Jurkat, Clone E6-1 (cell line): ENCODE results near the gene CASTOR1. TPM values are rescaled to one million over a fixed set of nuclear protein-coding genes. Genes with fewer than 3 reads are reported as not detected.
"Not testable (repeated sequence)": the region's sequence is repeated elsewhere in the genome, so short reads cannot be mapped to it uniquely, and the experiment has no call there.

Experiments
- DNase-seq: peaks from one replicate; pipeline ENCODE4 v3.0.0-alpha.2; 2011; ENCODE audit warnings: low read depth, low spot score
- H3K4me3 ChIP-seq: 2 replicates; pipeline ENCODE4 v1.5.1; 2011; ENCODE audit warnings: mild to moderate bottlenecking, low read length, control low read depth, moderate library complexity
- polyA plus RNA-seq: library from polyadenylated mRNA; unstranded; fragments of >200 nt; gene quantifications from one replicate; pipeline ENCODE4 v1.2.1, GENCODE V29; 2012; ENCODE audit warnings: missing spikeins; ENCODE audit not compliant: insufficient read length, insufficient read depth

CASTOR1 gene
- polyA plus RNA-seq, result 12.7 TPM

DNA sequence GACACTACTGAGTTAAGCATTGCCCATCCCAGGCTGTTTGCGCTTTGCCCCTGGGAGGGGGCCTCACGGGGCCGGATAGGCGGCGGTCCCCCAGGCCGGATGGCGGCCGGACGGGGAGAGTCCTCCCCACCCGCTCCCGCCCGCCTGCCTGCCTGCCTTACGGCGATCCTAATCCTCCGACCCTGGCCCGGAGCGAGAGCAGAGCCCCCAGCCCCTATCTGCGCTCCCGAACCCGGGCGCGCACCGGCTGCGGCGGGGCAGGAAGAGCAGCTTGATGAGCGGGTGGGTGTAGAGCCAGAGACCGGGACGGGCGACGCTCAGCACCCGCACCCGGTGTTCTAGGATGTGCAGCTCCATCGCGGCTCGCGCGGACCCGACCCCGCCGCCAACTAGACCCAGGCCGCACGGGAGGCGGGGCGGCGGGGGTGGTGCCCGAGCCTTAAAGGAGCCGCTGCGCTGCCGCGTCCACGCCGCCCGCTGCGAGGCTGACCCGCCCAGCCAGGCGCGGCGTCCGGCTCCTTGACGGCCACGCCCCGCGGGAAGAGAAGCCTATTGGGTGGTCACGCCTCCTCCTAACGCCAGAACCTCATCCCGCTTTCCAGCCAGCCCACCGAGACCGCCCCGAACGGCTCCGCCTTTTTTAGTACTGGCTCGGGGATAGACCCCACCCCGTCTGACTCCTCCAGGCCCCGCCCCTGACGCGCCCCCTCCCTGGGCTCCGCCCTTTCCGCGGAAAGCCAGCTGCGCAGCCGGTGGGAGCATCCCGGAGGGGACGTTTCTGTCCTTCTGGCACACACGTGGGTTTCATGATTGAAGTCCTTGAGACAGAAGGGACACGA is at the start of gene CASTOR1:
CASTOR1 (minus strand) TSS at position 365 of the 839 bp plus-strand sequence; CDS start at position 357, 8 bp downstream.
- peak; percentile 95 for DNase-seq

DNA sequence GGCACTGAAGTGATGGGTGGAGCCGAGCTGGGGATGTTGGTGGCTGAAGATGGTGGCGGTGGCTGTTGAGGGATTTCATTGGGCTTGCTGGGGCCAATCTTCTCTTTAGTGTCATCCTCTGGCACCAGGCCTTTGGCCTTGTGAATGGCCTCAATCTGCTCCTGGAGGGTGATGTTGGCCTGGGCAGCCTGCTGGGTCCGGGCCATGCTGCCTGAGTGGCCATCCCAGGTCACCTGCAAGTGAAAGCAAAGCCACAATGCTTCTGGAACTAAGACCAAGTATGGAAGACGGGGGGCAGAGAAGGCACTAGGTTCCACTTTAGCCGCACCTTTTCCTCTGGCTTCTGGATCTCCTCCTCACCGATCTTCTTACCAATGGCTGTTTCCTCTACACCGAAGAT is 49.5 kb upstream of the CASTOR1 start:
- no peak for DNase-seq

More for the DNA sequence above, at the start of gene CASTOR1:
- H3K4me3 ChIP-seq, result peak within 1 kb of the TSS; percentile 74

DNA sequence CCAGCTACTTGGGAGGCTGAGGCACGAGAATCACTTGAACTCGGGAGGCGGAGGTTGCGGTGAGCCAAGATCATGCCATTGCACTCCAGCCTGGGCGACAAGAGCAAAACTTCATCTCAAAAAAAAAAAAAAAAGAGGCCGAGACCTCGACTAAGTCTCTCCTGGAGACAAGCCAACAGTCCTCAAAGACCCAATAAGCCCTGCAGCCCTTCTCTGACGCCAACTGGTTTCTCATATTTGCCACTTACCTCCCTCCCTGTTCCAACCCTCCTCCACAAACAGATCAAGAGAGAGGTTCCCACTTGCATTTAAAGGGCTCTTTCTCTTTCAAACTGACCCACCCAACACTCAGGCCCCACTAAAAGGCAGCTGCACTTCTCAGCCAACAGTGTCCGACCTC is 49.0 kb upstream of the CASTOR1 start:
- H3K4me3 ChIP-seq, DNase-seq: not testable (repeated sequence)

More for the DNA sequence above, 49.5 kb upstream of the CASTOR1 start:
- no peak overlapping the region for H3K4me3 ChIP-seq

DNA sequence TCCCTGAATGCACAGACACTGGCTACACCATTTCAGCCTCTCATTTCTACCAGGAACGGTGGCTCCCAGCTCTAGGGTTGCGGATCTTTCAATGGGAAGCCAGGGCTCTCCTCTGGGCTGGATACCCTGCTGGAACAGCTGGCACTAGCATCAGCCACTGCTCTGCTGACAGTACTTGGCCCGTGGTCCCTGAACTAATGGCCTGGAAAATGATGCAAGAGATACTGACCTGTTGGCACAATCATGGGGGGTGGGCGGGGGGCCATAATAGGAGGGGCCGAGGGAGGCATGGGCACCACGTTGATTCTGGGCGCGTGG is 48.1 kb upstream of the CASTOR1 start:
- DNase-seq, result no peak
- H3K4me3 ChIP-seq, result no peak overlapping the region

DNA sequence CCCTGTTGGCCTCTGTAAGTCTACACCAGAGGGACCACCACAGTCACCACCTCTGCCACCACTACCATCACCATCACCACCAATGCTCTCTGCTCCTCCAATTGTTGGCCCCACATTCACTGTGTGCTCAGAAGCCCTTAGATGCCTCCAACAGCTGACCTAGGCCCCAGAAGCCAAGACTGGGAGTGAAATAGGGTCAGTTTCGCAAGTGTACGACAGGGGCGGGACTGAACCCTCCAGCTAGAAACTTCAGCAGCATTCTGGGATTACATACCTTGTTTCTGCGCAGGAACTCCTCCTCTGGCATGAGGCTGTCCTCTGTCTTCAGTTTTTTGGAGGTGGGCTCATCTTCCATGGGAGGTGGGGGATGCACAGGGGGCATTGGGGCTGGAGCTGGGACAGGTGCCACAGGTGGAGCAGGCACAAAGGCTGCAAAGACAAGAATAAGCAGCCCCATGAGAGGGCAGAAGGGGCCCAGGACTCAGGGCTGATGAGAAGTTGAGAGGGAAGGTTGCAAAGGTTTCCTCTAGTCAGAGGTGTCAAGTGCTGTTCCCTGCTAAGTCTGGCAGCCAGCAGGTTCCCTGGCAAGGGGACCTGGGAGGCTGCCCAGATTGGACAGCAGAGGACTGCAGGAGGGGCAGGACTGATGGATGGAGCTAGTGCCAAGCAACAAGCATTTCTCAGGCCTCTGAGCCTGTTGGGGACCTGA is 47.6 kb upstream of the CASTOR1 start:
- no peak overlapping the region for H3K4me3 ChIP-seq
- DNase-seq, result no peak

DNA sequence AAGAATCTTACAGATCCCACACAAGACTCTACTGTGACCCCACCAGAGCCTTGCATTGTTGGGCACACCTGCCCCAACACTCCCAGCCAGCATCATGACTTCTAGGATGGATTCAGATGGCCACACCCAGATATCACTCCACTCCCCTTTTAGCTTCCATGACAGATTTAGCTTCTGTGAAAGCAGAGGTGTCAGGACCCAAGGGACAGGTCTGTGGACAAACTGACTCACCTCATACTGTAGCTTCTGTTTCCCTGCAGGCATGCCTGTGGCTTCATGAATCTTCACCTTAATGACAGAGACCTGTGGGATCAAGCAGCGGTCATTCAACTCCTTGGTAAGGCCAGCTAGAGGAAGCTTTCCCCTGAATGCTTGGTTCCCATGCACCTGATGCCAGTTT is 45.9 kb upstream of the CASTOR1 start:
- H3K4me3 ChIP-seq, result no peak overlapping the region
- DNase-seq, result no peak

DNA sequence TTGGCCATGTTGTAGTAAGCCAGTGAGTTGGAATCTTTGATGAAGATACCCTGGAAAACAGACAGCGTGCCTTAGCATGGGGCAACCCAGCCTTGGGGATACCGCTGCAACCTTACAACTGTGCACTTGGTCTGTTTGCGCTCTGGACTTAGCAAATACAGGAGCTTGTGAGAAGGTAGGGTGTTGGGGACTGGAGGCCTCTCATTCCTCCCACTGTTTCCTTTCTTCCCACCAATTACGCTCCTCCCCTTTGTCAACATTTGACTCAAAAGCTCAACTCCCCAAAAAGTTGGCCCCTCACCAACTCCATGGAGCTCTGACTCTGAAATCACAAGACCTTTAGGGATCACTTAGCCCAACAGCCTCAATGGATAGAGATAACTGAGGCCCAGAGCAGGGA is 45.3 kb upstream of the CASTOR1 start:
- no peak overlapping the region for H3K4me3 ChIP-seq
- no peak for DNase-seq

DNA sequence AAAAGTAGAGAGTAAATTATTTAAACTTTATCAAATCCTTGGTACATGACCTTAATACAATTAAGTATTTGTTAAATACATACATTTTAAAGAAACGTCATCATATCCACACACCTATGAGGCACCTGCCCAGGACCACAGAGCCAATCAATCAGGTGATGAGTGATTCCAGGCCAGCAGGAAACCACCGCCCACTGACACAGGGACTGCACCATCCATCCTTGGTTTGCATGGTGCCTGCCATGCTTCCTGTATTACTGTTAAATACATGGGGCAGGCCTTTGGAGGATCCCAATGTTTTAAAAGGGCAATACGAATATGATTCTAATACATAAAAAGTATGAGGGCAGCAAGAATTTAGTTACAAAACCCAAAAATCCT is 44.4 kb upstream of the CASTOR1 start:
- no peak for DNase-seq
- no peak overlapping the region for H3K4me3 ChIP-seq

DNA sequence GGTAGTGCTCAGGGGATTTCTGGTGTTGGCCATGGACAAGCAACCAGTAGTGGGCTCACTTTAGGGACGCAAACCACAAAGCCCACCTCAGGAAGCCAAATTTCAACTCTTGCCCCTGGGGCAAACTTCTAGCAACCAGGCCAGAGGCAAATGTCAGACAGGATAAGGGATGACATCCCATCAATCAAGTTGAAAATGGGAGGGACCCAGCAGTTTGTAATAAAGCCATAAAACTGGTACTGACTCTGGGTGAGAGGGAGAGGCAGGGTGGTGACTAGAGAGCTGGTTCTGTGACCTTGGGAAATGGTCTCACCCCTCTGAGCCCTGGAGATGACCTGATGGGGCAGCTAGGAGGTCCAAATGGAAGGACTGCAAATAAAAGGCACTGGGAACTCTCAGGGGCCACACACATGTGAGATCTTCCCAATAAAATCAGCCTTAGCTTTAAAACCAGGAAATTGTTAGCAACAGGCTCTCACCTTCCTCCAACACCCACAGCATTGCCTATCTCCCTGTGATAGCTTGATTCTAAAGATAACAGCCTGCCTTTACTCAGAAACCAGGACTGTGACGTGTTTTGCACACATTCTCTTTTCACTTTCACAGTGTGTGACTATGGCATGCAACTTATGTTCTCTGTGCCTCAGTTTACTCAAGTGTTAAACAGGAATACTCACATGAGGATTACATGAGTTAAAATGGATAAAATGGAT is 43.8 kb upstream of the CASTOR1 start:
- no peak overlapping the region for H3K4me3 ChIP-seq
- DNase-seq, result no peak

DNA sequence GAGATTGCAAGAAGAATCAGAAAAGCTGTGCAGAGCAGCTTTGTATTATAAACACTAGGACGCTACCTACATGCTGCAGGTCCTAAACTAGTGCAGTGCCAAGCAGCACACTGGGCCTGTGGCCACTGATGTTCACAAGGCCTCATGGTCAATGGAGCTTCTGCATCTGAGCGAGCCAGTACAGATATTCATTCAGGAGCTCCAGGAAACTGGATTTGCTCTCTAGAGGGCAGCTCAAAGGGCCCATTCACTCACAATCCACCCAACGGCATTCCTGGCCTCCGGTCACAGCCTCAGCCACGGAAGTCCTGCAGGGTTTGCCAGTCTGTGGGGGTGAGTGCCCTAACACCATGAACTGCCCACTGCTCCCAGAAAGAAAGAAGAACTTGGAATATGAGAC is 43.2 kb upstream of the CASTOR1 start:
- no peak for DNase-seq
- no peak overlapping the region for H3K4me3 ChIP-seq

DNA sequence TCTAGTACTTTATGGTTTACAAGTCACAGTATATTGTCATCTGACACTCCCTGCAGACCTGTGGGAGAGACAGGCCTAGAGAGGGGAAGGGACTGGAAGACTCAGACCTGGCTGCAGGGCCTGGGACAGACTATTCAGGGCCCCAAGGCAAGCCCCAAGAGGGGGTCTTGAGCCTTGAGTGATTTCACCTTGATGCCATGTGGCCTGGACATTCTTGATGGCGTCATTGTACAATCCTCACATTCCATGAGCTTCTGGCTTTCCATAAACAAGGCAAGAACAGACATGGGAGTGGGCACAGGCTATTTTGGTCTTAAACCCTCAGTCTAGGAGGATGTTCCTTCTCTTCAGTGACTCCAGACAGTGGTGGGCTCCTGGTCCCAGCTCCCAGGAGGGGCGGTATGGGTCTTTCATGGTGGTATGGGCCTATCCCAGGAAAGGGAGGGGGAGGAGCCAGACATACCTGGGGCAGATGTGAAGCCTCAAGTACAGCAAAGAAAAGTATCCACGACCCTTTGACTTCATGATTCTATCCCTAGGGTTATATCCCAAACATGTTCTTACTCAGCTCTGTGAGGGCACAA is 39.3 kb upstream of the CASTOR1 start:
- no peak for DNase-seq
- H3K4me3 ChIP-seq, result no peak overlapping the region

DNA sequence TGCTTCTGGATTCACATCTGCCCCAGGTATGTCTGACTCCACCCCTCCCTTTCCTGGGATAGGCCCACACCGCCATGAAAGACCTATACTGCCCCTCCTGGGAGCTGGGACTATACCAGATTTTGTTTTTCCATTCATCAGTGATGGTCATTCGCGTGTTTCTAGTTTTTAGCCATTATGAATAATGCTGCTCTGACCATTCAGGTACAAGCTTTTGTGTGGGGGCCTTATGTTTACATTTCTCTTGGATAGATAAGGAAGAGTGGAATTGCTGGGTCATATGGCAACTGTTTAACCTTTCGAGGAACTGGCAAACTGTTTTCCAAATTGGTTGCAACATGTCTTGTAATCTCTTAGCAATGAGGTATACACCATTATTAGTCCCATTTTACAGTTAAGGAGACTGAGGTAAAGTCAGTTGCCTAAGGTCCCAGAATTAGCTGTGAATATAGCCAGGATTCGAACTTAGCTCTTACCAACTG is 38.6 kb upstream of the CASTOR1 start:
- no peak overlapping the region for H3K4me3 ChIP-seq
- no peak for DNase-seq

DNA sequence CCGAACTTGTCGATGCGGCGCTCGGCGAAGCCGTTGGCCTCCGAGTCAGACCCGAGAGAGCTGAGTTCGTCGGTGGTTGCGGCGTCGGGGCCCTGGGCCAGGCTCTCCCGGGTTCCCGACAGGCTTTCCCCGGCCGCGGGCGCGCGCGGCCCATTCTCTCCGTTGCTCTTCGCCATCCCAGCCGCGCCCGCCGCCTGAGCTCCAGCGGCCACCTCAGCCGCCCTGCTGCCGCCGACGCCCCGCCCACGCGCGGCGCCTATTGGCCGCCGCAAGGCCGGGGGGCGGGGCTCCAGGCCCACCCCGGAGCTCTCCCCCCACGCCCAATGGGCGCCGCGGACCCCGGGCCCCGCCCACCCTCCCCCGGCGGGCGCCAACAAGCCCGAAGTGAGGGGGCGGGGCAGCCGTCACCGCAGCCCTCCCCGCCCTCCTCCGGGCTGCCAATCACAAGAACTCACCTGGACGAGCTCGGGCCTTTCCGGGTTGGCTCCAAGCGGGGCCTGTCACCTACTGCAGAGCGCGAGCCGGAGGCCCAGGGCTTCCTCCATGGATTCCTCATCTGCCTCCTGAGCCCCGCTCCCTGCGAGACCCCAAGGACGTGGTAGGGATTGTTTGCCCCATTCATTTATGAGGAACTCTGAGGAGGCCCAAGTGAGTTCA is 37.5 kb upstream of the CASTOR1 start, which contains the start of gene TBC1D10A:
TBC1D10A (minus strand) TSS at position 236 of the 657 bp plus-strand sequence; CDS start at position 176, 60 bp downstream.
- H3K4me3 ChIP-seq, result peak within 1 kb of the TSS; percentile 75
- peak; percentile 89 for DNase-seq

DNA sequence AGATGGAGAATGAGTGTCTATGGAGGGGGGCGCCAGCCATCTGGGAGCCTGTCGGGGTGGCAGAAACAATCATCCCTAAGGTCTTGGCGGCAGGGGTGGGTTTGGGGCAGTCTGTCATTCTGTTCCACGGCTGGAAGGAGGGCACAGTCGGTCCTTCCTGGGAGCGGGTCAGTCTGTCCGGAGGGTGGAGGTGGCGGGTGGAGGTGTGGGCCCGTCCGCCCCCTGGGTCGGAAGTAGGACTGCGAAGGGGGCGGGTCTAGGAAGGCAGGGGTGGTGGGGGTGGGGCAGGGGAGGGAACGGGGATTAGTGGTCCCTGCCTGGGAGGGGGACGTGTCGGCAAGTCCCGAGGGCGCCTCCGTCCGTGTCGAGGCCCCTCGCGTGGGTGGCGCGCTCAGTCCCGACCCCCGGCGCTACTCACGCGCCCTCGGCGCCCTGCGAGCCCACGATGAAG is 37.0 kb upstream of the CASTOR1 start:
- DNase-seq, result no peak
- H3K4me3 ChIP-seq, result peak overlapping the region; percentile 75

DNA sequence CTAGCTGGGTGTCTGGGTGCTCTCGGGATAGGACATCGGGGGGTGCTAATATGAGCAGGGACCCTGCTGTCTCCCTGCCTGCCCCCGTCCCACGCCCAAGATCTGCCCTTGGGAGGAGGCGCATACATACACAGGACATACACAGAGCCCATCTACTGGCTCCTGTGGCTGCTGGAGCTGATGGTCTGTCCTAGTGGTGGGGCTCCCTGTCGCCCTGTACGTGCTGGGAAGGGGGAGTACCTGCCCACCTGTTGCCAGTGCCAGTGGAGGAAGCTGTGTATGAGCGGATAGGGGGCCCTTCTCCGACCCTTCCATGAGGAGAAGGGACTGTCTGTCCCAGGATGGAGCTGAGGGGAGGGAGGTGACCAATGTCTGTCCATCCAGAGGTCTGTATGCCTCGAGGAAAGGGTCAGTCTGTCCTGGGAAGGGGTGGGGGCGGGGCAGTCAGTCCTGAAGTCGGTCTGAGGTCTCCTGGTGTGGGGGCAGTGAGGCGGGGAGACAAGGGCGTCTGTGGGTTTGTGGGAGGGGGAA is 36.5 kb upstream of the CASTOR1 start:
- peak overlapping the region; percentile 75 for H3K4me3 ChIP-seq
- DNase-seq, result no peak

DNA sequence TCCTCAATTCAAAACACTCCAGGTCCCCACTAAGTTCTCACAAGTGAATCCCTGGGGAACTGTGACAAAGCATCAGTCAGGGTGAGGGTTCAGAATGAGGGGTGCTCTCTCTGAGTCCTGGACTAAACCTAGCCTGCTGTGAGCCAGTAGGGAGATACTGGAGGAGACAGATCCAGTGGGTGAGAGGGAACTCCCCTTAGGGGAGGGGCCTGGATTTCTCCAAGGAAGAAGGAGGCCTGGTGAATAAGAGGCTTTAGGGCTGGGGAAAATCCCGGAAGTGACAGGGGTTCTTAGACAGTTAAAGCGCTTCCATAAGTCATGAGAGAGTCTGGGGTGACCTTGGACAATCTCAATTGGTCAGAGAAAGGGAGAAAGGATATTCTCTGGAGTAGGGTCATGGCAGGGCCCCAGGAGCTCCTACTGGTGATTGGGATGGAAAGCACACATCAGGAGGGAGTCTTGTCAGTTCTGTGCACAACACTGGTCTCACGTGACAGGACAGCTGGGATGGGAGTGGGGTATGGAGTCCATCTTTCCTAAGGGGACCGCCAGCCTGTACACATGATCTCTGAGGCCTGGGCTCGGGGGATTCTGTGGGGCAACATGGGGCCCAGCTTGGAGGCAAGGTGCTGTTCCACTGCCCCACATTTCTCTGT is 35.9 kb upstream of the CASTOR1 start:
- DNase-seq, result no peak
- peak overlapping the region; percentile 75 for H3K4me3 ChIP-seq

DNA sequence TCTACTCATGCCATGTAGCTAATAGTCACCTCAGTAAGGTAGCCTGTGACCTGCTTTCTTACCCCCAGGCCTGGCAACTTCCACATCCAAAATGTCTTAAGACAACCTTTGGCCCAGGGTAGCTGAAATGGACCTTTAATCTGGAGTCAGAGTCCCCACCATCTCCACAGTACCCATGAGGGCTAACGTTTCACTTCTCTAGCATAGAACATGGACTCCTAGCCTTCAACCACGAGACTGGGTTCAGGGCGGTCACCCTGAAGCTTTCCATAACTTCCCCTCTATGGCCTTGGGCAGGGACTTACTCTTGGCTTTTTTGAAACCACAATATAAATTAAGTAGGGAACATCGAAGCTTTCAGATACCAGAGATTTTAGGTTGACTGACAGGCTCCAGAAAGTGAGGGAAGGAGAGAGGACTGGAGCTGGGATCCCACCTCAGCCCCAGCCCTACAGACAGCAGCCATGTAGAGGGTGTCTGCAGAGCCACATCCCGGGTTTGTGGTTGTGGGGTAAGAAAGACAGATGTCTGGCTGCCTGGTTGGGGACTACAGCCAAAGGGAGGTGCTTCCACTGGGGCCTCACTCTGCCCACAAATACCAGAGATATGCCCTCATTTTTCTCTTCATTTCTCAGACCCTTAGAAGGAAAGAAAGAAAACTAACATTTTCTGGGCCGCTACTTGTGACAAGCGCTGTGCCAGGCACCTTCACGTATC is 34.9 kb upstream of the CASTOR1 start:
- peak overlapping the region; percentile 75 for H3K4me3 ChIP-seq
- DNase-seq, result peak; percentile 89
